VCaP (cell line): Measurements from ENCODE around the gene RAI1.

Experiments used
- H3K27ac ChIP-seq: fragments of 450-650 bp; 2 replicates; pipeline ENCODE4 v1.5.1; 2017
- CTCF ChIP-seq: fragments of 450-650 bp; conservative IDR thresholded peaks from 2 replicates; pipeline ENCODE4 v1.5.1; 2017; ENCODE audit warnings: mild to moderate bottlenecking, moderate library complexity

RAI1 gene

GRCh38 chr17:17754719-17755686 is 73.7 kb downstream of the RAI1 start:
- H3K27ac ChIP-seq, result no peak overlapping the region
- TF ChIP-seq CTCF, result no peak

GRCh38 chr17:17755715-17756114 is 74.5 kb downstream of the RAI1 start:
- no peak for TF ChIP-seq CTCF
- H3K27ac ChIP-seq, result no peak overlapping the region

GRCh38 chr17:17757391-17757791 is 76.1 kb downstream of the RAI1 start:
- no peak for TF ChIP-seq CTCF
- no peak overlapping the region for H3K27ac ChIP-seq

GRCh38 chr17:17757956-17758845 is 76.9 kb downstream of the RAI1 start:
- H3K27ac ChIP-seq, result peak overlapping the region; percentile 7; the same call in 1 of the 2 replicates
- no peak for TF ChIP-seq CTCF

GRCh38 chr17:17758941-17759563 is 77.8 kb downstream of the RAI1 start:
- TF ChIP-seq CTCF, result no peak
- H3K27ac ChIP-seq, result no peak overlapping the region

- no peak for TF ChIP-seq CTCF
- H3K27ac ChIP-seq, result no peak overlapping the region
Measured at GRCh38 chr17:17760350-17760749, 79.1 kb downstream of the RAI1 start.
